H1 (cell line): ENCODE results near the gene SLC28A2. TPM values are rescaled to one million over a fixed set of nuclear protein-coding genes. Genes with fewer than 3 reads are reported as not detected.

Source experiments
- BCL11A ChIP-seq, 2 experiments: IDR thresholded peaks; one replicate each; pipeline ENCODE4 v1.6.1; 2011; ENCODE audit warnings: low read depth in 2 of 2, low read length in 2 of 2, mild to moderate bottlenecking in 2 of 2
- BRCA1 ChIP-seq: IDR thresholded peaks from 2 replicates; pipeline ENCODE4 v1.6.1; 2012; ENCODE audit warnings: low read depth, low read length, improper control_type of control experiment
- EZH2 ChIP-seq: fragments of 200-600 bp; sonication (generic); IDR thresholded peaks from 2 replicates; pipeline ENCODE4 v1.7.1; 2012; ENCODE audit warnings: low read depth, mild to moderate bottlenecking, moderate library complexity, low read length, inconsistent platforms; ENCODE audit not compliant: severe bottlenecking
- HDAC6 ChIP-seq: IDR thresholded peaks from one replicate; pipeline ENCODE4 v1.7.1; 2012; ENCODE audit warnings: low read depth, mild to moderate bottlenecking, inconsistent platforms, low read length, moderate library complexity
- JUN ChIP-seq: IDR thresholded peaks from 2 replicates; pipeline ENCODE4 v1.6.1; 2011; ENCODE audit warnings: low read depth, mild to moderate bottlenecking, improper control_type of control experiment, low read length
- NANOG ChIP-seq: IDR thresholded peaks from 2 replicates; pipeline ENCODE4 v1.6.1; 2011; ENCODE audit warnings: low read length, low read depth, mild to moderate bottlenecking, inconsistent platforms; ENCODE audit not compliant: insufficient read depth, poor library complexity, severe bottlenecking
- POLR2AphosphoS5 ChIP-seq: IDR thresholded peaks from 2 replicates; pipeline ENCODE4 v1.6.1; 2011; ENCODE audit warnings: low read depth, low read length
- RNF2 ChIP-seq: fragments of 200-900, 300-1000 bp; sonication (generic); IDR thresholded peaks from 2 replicates; pipeline ENCODE4 v1.7.1; 2016; ENCODE audit warnings: borderline replicate concordance, low read depth, mild to moderate bottlenecking, antibody characterized with exemption, low read length; ENCODE audit not compliant: poor library complexity, severe bottlenecking; ENCODE audit errors: missing control alignments
- RXRA ChIP-seq: IDR thresholded peaks from 2 replicates; pipeline ENCODE4 v1.6.1; 2011; ENCODE audit warnings: low read depth, mild to moderate bottlenecking, low read length, moderate library complexity; ENCODE audit not compliant: insufficient read depth
- polyA plus RNA-seq, 7 experiments: library from polyadenylated mRNA; depleted of rRNA in 3 of 7; stranded (reverse) in 5 of 7; unstranded in 2 of 7; fragments of >200 nt in 5 of 7; fragments of 200-250 nt in 2 of 7; gene quantifications; 1 replicate in 5 of 7; 2 replicates in 1 of 7; 4 replicates in 1 of 7; pipeline versions ENCODE4 v1.2.1 to v1.2.3, GENCODE V29; 2011 to 2013; ENCODE audit warnings: missing spikeins in 2 of 7, mixed read lengths in 2 of 7
- total RNA-seq: library from RNA; stranded (reverse); fragmentation: NEBNext Ultra II Directional; extraction: Animal tissue kit (Norgen Biotek cat#: 25700); gene quantifications from 2 replicates; pipeline ENCODE4 v1.2.1, GENCODE V29; 2021
- TF ChIP-seq, protein P1 (sequence below): fragments of 300-600 bp; sonication (generic); IDR thresholded peaks from 2 replicates; pipeline ENCODE4 v1.7.1; 2012; ENCODE audit warnings: low read length, moderate library complexity, mild to moderate bottlenecking, inconsistent platforms; ENCODE audit not compliant: insufficient replicate concordance
- TF ChIP-seq, protein P2 (sequence below): IDR thresholded peaks from 2 replicates; pipeline ENCODE4 v1.6.1; 2012; ENCODE audit warnings: inconsistent platforms

Gene SLC28A2
- total and polyA plus RNA-seq, 2 of the 8 experiments (the other 6 are each of a cell fraction or from before 2014, with no cell fraction given): 0.11 TPM; not detected in 1

DNA sequence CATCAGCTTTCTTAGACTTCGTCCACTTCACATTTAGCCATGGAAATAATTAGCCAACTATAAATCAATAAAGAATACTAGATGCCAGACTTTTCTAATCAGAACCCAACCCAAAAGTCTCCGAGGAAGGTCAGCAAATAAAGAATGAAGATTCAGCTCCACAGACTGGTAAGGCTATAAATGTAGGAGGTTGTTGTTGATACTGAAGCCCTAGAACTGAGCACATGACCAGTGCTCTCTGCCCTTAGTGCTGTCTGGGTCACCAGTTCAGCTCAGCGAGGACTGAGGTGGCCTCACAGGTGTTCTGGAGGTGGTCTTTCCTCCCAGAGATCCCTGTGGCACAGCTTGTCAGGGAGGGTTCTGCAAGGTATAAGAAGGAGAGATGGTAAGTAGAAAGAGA is 20.9 kb upstream of the SLC28A2 start (continued):
- TF ChIP-seq, protein P1, sequence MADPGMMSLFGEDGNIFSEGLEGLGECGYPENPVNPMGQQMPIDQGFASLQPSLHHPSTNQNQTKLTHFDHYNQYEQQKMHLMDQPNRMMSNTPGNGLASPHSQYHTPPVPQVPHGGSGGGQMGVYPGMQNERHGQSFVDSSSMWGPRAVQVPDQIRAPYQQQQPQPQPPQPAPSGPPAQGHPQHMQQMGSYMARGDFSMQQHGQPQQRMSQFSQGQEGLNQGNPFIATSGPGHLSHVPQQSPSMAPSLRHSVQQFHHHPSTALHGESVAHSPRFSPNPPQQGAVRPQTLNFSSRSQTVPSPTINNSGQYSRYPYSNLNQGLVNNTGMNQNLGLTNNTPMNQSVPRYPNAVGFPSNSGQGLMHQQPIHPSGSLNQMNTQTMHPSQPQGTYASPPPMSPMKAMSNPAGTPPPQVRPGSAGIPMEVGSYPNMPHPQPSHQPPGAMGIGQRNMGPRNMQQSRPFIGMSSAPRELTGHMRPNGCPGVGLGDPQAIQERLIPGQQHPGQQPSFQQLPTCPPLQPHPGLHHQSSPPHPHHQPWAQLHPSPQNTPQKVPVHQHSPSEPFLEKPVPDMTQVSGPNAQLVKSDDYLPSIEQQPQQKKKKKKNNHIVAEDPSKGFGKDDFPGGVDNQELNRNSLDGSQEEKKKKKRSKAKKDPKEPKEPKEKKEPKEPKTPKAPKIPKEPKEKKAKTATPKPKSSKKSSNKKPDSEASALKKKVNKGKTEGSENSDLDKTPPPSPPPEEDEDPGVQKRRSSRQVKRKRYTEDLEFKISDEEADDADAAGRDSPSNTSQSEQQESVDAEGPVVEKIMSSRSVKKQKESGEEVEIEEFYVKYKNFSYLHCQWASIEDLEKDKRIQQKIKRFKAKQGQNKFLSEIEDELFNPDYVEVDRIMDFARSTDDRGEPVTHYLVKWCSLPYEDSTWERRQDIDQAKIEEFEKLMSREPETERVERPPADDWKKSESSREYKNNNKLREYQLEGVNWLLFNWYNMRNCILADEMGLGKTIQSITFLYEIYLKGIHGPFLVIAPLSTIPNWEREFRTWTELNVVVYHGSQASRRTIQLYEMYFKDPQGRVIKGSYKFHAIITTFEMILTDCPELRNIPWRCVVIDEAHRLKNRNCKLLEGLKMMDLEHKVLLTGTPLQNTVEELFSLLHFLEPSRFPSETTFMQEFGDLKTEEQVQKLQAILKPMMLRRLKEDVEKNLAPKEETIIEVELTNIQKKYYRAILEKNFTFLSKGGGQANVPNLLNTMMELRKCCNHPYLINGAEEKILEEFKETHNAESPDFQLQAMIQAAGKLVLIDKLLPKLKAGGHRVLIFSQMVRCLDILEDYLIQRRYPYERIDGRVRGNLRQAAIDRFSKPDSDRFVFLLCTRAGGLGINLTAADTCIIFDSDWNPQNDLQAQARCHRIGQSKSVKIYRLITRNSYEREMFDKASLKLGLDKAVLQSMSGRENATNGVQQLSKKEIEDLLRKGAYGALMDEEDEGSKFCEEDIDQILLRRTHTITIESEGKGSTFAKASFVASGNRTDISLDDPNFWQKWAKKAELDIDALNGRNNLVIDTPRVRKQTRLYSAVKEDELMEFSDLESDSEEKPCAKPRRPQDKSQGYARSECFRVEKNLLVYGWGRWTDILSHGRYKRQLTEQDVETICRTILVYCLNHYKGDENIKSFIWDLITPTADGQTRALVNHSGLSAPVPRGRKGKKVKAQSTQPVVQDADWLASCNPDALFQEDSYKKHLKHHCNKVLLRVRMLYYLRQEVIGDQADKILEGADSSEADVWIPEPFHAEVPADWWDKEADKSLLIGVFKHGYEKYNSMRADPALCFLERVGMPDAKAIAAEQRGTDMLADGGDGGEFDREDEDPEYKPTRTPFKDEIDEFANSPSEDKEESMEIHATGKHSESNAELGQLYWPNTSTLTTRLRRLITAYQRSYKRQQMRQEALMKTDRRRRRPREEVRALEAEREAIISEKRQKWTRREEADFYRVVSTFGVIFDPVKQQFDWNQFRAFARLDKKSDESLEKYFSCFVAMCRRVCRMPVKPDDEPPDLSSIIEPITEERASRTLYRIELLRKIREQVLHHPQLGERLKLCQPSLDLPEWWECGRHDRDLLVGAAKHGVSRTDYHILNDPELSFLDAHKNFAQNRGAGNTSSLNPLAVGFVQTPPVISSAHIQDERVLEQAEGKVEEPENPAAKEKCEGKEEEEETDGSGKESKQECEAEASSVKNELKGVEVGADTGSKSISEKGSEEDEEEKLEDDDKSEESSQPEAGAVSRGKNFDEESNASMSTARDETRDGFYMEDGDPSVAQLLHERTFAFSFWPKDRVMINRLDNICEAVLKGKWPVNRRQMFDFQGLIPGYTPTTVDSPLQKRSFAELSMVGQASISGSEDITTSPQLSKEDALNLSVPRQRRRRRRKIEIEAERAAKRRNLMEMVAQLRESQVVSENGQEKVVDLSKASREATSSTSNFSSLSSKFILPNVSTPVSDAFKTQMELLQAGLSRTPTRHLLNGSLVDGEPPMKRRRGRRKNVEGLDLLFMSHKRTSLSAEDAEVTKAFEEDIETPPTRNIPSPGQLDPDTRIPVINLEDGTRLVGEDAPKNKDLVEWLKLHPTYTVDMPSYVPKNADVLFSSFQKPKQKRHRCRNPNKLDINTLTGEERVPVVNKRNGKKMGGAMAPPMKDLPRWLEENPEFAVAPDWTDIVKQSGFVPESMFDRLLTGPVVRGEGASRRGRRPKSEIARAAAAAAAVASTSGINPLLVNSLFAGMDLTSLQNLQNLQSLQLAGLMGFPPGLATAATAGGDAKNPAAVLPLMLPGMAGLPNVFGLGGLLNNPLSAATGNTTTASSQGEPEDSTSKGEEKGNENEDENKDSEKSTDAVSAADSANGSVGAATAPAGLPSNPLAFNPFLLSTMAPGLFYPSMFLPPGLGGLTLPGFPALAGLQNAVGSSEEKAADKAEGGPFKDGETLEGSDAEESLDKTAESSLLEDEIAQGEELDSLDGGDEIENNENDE: no peak
- TF ChIP-seq, protein P2, sequence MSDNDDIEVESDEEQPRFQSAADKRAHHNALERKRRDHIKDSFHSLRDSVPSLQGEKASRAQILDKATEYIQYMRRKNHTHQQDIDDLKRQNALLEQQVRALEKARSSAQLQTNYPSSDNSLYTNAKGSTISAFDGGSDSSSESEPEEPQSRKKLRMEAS: no peak
- TF ChIP-seq RXRA (no peak), JUN (no peak), HDAC6 (no peak), POLR2AphosphoS5 (no peak), EZH2 (no peak), BRCA1 (no peak), RNF2 (no peak), BCL11A (IDR thresholded peaks at IDR 0.05; ENCODE audit: low read depth in 2 of 2, low read length in 2 of 2) (no peak), NANOG (no peak)
